GM23248 (cell line): ENCODE data around the gene ADRM1.

Source experiments
- EZH2 ChIP-seq: fragments of 200-600 bp; sonication (generic); IDR thresholded peaks from 2 replicates; pipeline ENCODE4 v1.6.1; 2018; ENCODE audit warnings: antibody characterized with exemption, mild to moderate bottlenecking; ENCODE audit not compliant: insufficient read depth, poor library complexity, severe bottlenecking
- EZH2phosphoT487 ChIP-seq: fragments of 200-600 bp; sonication (generic); IDR thresholded peaks from 2 replicates; pipeline ENCODE4 v1.6.1; 2018; ENCODE audit warnings: antibody characterized with exemption, moderate library complexity, mild to moderate bottlenecking, low read depth; ENCODE audit not compliant: insufficient read depth

DNA sequence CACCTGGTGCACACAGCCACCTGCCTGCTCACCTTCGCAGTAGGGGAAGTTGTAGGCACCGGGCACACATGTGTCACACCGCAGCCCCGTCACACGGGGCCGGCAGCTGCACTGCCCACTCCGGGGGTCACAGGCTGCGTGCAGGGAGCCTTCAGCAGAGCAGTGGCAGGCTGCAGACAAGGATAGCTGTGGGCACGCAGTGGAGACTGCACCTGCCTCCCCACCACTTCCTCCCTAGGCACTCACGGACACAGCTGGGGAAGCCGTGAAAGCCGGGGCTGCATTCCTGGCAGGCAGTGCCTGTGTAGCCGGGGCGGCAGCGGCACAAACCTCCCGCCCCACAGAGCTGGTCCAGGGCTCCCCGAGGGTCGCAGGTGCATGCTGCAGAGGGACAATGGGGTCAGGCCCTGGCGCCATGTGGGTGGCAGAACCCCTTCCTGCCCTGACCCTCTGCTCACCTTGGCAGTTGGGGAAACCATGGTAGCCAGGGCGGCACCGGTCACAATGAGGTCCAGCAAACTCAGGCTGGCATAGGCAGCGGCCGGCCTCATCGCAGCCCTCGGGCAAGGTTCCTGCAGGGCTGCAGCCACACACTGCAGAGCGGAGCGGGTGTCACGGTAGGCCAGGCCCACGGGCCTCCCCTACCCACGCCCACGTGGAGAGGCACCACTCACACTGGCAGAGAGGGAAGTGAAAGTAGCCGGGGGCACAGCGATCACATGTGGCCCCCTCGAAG lies 34.9 kb downstream of the ADRM1 start:
- TF ChIP-seq EZH2phosphoT487 (no peak), EZH2 (no peak)
